Esophagus muscularis mucosa (tissue), 4 donors: ENCODE results near the gene EMID1.

Experiments used
- CTCF ChIP-seq, 3 experiments: fragments of 200-600 bp in 2 of 3; fragments of 450-650 bp in 1 of 3; sonication (generic) in 2 of 3; IDR thresholded peaks; one replicate each; pipeline ENCODE4 v1.5.1; 2017 to 2019; ENCODE audit warnings: antibody characterized with exemption in 3 of 3, mild to moderate bottlenecking in 2 of 3, moderate library complexity in 1 of 3
- EP300 ChIP-seq: sonication (generic); formaldehyde crosslinking; IDR thresholded peaks from one replicate; pipeline ENCODE4 v1.6.1; 2017; ENCODE audit warnings: antibody characterized with exemption
- POLR2A ChIP-seq: fragments of 450-650 bp; IDR thresholded peaks from one replicate; pipeline ENCODE4 v1.6.1; 2017; ENCODE audit warnings: antibody characterized with exemption, moderate library complexity, mild to moderate bottlenecking, low read depth

GRCh38 chr22:29306175-29306834 is 100.6 kb downstream of the EMID1 start, which contains the start of gene GAS2L1:
- TF ChIP-seq CTCF (IDR thresholded peaks at IDR 0.05): peak; percentile 83 to 90 (median 85)
- no peak for TF ChIP-seq POLR2A
- TF ChIP-seq EP300: no peak
